OCI-M1 (cell line): Measurements from ENCODE around the gene MOB3A.
"Not testable (repeated sequence)": the region's sequence is repeated elsewhere in the genome, so short reads cannot be mapped to it uniquely, and the experiment has no call there.

ENCODE experiments used
- DNase-seq: peaks from one replicate; lab custom pipeline; 2025; lab: John Stamatoyannopoulos, UW

MOB3A gene

DNA sequence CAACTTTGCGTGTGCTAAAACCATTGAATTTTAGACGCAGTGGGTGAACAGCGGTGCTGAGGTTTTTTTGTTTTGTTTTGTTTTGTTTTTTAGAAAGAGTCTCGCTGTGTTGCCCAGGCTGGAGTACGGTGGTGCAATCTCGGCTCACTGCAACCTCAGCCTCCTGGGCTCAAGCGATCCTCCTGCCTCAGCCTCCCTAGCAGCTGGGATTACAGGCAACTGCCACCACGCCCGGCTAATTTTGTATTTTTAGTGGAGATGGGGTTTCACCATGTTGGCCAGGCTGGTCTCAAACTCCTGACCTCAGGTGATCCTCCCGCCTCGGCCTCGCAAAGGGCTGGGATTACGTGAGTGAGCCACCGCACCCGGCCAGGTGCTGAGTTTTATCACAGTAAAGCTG is 61.9 kb downstream of the MOB3A start:
- DNase-seq = not testable (repeated sequence)

DNA sequence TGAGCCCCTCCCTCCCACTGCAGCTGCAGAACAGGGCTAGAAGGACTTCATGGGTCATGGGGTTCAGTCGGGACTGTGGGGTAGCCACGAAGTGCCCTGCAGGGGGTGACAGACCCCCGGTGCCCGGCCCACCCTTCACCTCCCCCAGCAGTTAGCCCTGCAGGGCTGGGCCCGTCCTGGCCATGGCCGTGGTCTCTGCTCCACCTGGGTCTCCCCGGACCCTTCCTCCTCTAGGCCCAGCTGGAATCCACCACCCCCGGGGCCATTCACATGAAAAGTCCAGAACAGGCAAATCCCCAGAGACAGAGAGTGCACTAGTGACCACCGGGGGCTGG is 62.3 kb downstream of the MOB3A start:
- DNase-seq = no peak

DNA sequence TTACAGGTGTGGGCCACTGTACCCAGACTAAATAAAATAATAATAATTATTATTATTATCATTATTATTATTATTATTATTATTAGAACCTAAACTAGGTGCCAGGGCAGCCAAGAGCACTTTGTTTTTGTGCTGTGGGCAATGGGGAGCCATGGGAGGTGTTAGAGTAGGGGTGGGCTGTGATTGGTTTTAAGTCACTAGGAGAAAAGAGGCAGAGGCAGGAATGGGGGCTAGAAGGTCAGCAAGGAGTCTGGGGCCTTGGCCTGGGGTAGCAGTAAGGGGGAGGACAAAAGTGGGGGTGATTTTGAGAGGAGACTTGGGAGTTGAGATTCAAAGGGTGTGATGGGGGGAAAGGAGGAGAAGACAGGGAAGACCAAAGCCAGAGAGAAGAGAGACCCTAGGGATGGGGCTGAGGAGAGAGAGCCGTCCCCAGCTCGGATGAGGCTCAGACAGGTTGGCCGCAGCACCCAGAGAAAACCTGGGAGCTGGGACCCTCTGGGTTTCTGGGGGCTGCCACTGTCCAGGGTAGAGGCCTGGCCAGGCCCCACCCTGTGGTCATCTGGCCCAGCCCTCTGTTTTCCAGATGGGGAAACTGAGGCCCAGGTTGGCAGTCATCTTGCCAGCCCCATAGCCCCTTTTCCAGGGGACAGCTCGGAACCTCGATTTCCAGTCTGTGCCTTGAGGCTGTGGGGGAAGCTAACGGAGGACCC is 62.9 kb downstream of the MOB3A start:
- DNase-seq = no peak

DNA sequence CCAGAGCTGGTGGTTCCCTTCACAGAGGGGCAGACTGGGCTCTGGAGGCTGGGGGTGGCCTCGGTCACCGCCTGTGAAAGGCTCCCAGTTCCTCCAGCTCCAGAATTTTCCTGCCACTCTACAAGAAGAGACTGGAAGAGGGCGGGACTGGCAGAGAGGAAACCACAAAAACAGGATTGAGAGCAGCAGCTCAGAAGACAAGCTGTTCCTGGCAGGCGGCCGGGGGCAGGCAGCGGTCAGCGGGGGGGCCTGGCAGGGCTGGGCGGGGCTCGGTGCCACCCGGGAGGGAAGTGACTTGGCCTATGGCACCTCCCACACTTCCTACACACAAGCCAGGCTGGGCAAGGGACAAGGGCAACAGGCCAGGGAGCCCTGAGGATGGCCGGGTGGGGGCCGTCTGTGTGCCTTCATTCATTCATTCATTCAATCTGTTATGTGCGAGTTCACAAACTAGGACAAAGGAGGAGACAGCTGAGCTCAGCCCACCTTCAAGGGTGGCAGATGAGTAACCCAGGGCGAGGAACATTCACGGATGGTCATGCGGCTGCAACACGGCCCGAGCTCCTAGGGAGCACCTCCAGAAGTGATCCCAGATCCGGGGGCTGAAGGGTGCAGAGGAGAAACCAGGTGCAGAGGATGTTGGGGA is 63.7 kb downstream of the MOB3A start:
- peak; percentile 16 for DNase-seq

DNA sequence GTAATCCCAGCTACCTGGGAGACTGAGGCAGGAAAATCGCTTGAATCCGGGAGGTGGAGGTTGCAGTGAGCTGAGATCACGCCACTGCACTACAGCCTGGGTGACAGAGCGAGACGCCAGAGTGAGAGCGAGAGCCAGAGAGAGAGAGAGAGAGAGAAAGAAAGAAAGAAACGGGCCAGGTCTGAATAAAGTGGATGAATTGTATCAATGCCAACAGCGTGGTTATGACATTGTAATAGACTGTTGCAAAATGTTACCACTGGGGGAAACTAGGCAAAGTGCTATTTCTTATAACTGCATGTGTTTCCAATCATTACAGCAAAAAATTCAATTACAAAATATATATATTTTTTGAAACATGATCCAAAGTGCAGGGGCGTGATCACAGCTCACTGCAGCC is 68.8 kb downstream of the MOB3A start:
- no peak for DNase-seq

DNA sequence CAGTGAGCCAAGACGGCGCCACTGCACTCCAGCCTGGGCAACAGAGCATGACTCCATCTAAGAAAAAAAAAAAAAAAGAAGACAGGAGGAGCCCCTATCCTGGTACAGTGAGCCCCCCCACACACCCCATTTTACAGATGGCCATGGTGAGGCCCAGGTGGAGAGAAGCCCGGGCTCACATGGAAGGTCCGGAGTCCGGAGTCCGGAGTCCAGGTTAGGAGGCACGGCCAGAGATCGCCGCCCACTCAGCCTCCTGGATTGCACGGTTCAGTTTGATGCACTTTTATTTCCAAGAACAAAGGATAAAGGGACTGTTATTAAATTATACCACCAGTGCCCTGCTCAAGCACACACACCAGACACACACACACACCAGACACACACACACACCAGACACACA is 69.4 kb downstream of the MOB3A start:
- no peak for DNase-seq

DNA sequence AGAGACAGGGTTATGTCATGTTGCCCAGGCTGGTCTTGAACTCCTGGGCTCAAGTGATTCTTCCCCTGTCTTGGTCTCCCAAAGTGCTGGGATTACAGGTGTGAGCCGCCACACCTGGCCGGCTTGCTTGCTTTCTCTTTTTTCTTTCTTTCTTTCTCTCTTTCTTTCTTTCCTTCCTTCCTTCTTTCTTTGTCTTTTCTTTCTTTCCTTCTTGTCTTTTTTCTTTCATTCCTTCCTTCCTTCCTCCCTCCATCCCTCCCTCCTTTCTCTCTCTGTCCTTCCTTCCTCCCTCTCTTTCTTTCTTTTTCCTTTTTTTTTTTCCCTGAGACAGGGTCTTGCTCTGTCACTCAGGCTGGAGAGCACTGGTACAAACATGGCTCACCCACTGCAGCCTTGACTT is 73.8 kb downstream of the MOB3A start:
- DNase-seq = no peak

DNA sequence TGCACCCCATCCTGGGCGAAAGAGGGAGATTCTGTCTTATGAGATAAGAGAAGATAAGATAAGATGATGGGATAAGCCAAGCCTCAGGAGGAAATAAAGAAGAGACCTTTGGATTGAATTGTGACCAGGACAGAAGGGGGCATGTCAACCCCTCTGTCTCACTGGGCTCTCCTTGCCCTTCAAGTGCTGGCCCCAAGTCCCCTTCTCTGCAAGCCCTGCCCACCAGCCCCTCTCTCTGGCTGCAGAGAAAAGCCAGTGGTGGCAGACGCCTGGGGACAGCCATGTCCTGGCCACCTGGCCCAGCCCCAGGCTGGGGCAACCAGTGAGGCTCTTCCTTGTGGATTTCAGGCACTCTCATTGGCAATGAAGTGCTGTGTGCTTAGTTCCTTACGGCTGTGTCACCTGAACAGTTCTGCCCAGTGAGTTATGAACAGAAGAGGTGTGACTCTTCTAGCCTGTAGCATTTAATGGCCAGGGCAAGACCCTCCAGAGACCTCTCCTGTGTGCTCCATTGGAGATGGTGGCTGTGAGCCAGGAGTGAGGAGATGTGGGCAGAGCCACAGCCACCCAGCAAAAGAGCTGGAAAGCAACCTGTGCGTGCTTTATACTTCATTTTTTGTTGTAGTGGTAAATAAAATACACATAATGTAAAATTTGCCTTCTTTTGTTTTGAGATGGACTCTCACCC is 74.5 kb downstream of the MOB3A start:
- no peak for DNase-seq
